GM11168 (cell line): ENCODE data around the gene C19orf47.
"Not testable (repeated sequence)": the region's sequence is repeated elsewhere in the genome, so short reads cannot be mapped to it uniquely, and the experiment has no call there.

ENCODE experiments used
- in situ Hi-C: fragments of 300-500 bp; cut with MboI; formaldehyde crosslinking; loops from one replicate; pipeline ENCODE4 v1.12.0; 2022; ENCODE audit warnings: low sequenced_read_pairs; ENCODE audit not compliant: unreplicated experiment

Gene C19orf47

GRCh38 chr19:40356681-40357595 lies 8.7 kb upstream of the C19orf47 start:
- in situ Hi-C loops, result no loop called here

GRCh38 chr19:40355975-40356680 lies 7.9 kb upstream of the C19orf47 start:
- in situ Hi-C loops, result no loop called here

GRCh38 chr19:40348961-40349507 lies 837 bp upstream of the C19orf47 start:
- in situ Hi-C loops, result no loop called here

- in situ Hi-C loops, result no loop called here
Measured at GRCh38 chr19:40344422-40344821, 3.8 kb downstream of the C19orf47 start.

- in situ Hi-C loops, result no loop called here
Measured at GRCh38 chr19:40342644-40343311, 5.4 kb downstream of the C19orf47 start.

- in situ Hi-C loops, result no loop called here
Measured at GRCh38 chr19:40341601-40342482, 6.4 kb downstream of the C19orf47 start.

GRCh38 chr19:40339018-40339728 lies 9.0 kb downstream of the C19orf47 start:
- in situ Hi-C loops, result no loop called here

GRCh38 chr19:40337594-40337993 lies 10.6 kb downstream of the C19orf47 start:
- in situ Hi-C loops, result no loop called here

GRCh38 chr19:40337107-40337506 lies 11.1 kb downstream of the C19orf47 start:
- in situ Hi-C loops, result no loop called here

- in situ Hi-C loops, result no loop called here
Measured at GRCh38 chr19:40336601-40336900, 11.6 kb downstream of the C19orf47 start.

- in situ Hi-C loops, result no loop called here
Measured at GRCh38 chr19:40335855-40336600, 12.2 kb downstream of the C19orf47 start.

- in situ Hi-C loops, result no loop called here
Measured at GRCh38 chr19:40335101-40335500, 13.1 kb downstream of the C19orf47 start.

GRCh38 chr19:40333083-40333482 lies 15.1 kb downstream of the C19orf47 start:
- in situ Hi-C loops, result not testable (repeated sequence)

- in situ Hi-C loops, result no loop called here
Measured at GRCh38 chr19:40332669-40333068, 15.5 kb downstream of the C19orf47 start.

GRCh38 chr19:40331052-40331451 lies 17.1 kb downstream of the C19orf47 start:
- in situ Hi-C loops, result no loop called here

- in situ Hi-C loops, result no loop called here
Measured at GRCh38 chr19:40326201-40326600, 22.0 kb downstream of the C19orf47 start.

GRCh38 chr19:40323705-40324104 lies 24.5 kb downstream of the C19orf47 start:
- in situ Hi-C loops, result no loop called here

GRCh38 chr19:40322951-40323615 lies 25.1 kb downstream of the C19orf47 start:
- in situ Hi-C loops, result no loop called here
